ENCODE data around the gene FST.
A peak's percentile ranks its signal among the peaks of the same experiment; 100 is the strongest.

The FST gene

DNA sequence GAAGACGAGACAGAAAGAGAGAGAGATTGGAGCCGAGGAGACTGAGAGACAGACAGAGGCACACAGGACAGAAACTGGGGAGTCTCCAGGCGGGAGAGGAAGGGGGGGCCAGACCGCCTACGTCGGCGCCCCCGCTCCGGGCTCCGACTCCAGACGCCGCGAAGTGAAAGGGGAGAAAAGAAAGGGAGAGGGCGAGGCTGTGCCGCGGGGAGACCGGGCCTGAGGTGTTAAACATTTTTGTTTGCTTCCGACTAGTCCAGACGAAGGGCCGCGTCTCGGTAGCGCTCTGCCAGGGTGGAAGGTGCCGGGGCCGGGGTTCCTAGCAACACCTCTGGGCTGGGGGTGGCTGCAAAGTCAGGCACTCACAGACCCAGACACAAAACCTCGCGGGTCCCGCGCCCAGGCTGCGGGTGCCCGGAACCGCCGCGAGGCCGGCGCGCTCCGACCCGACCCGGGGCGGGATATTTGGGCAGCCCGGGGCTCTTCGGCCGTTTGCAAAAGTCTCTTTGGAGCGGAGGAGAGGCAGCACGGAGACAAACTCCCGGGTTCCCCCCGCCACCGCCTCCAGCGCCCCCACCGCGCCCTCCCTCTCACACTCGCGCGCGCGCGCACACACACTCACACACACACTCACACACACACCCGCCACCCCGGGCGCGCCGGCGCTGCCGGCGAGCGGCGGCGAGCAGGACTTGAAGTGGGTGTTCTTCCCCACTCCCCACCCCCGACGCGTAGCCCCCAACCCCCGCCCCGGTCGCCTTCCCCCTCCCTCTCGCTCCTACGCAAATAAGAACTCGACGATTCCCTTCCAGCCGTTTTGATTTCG lies 626 bp upstream of the FST start (continued):
- peak; percentile 32; the same call in 1 of the 2 replicates for TF ChIP-seq ZNF629 (tag by site-specific recombination; IDR thresholded peaks at IDR 0.05)
- no peak for TF ChIP-seq ZNF23 (tag by site-specific recombination; IDR thresholded peaks at IDR 0.05; ENCODE audit: borderline replicate concordance)
- TF ChIP-seq, protein P1, sequence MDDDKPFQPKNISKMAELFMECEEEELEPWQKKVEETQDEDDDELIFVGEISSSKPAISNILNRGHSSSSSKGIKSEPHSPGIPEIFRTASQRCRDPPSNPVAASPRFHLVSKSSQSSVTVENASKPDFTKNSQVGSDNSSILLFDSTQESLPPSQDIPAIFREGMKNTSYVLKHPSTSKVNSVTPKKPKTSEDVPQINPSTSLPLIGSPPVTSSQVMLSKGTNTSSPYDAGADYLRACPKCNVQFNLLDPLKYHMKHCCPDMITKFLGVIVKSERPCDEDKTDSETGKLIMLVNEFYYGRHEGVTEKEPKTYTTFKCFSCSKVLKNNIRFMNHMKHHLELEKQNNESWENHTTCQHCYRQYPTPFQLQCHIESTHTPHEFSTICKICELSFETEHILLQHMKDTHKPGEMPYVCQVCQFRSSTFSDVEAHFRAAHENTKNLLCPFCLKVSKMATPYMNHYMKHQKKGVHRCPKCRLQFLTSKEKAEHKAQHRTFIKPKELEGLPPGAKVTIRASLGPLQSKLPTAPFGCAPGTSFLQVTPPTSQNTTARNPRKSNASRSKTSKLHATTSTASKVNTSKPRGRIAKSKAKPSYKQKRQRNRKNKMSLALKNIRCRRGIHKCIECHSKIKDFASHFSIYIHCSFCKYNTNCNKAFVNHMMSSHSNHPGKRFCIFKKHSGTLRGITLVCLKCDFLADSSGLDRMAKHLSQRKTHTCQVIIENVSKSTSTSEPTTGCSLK (tag by site-specific recombination; IDR thresholded peaks at IDR 0.05): no peak
- TF ChIP-seq ZNF423 (tag by site-specific recombination; IDR thresholded peaks at IDR 0.05): no peak
- TF ChIP-seq ZEB2 (tag by site-specific recombination; IDR thresholded peaks at IDR 0.05): peak; percentile 64
- no peak for TF ChIP-seq ZNF133 (tag by site-specific recombination; IDR thresholded peaks at IDR 0.05)
- TF ChIP-seq, protein P2, sequence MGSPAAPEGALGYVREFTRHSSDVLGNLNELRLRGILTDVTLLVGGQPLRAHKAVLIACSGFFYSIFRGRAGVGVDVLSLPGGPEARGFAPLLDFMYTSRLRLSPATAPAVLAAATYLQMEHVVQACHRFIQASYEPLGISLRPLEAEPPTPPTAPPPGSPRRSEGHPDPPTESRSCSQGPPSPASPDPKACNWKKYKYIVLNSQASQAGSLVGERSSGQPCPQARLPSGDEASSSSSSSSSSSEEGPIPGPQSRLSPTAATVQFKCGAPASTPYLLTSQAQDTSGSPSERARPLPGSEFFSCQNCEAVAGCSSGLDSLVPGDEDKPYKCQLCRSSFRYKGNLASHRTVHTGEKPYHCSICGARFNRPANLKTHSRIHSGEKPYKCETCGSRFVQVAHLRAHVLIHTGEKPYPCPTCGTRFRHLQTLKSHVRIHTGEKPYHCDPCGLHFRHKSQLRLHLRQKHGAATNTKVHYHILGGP (tag by site-specific recombination; IDR thresholded peaks at IDR 0.05): no peak
- no peak for TF ChIP-seq ZNF274 (IDR thresholded peaks at IDR 0.05; ENCODE audit: low read length)
- TF ChIP-seq ZNF274 (tag by site-specific recombination; IDR thresholded peaks at IDR 0.05; ENCODE audit: borderline replicate concordance): no peak
- TF ChIP-seq ZNF239 (tag by site-specific recombination; IDR thresholded peaks at IDR 0.05): no peak
- TF ChIP-seq, protein P3, sequence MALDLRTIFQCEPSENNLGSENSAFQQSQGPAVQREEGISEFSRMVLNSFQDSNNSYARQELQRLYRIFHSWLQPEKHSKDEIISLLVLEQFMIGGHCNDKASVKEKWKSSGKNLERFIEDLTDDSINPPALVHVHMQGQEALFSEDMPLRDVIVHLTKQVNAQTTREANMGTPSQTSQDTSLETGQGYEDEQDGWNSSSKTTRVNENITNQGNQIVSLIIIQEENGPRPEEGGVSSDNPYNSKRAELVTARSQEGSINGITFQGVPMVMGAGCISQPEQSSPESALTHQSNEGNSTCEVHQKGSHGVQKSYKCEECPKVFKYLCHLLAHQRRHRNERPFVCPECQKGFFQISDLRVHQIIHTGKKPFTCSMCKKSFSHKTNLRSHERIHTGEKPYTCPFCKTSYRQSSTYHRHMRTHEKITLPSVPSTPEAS (tag by site-specific recombination; IDR thresholded peaks at IDR 0.05): peak; percentile 69
- TF ChIP-seq ZNF426 (tag by site-specific recombination; IDR thresholded peaks at IDR 0.05): no peak
- no peak for TF ChIP-seq IKZF3 (tag by site-specific recombination; IDR thresholded peaks at IDR 0.05)
- TF ChIP-seq, protein P4, sequence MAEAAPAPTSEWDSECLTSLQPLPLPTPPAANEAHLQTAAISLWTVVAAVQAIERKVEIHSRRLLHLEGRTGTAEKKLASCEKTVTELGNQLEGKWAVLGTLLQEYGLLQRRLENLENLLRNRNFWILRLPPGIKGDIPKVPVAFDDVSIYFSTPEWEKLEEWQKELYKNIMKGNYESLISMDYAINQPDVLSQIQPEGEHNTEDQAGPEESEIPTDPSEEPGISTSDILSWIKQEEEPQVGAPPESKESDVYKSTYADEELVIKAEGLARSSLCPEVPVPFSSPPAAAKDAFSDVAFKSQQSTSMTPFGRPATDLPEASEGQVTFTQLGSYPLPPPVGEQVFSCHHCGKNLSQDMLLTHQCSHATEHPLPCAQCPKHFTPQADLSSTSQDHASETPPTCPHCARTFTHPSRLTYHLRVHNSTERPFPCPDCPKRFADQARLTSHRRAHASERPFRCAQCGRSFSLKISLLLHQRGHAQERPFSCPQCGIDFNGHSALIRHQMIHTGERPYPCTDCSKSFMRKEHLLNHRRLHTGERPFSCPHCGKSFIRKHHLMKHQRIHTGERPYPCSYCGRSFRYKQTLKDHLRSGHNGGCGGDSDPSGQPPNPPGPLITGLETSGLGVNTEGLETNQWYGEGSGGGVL (tag by site-specific recombination; IDR thresholded peaks at IDR 0.05): peak; percentile 93
- peak; percentile 65; the same call in 1 of the 2 replicates for TF ChIP-seq ZFP37 (tag by site-specific recombination; IDR thresholded peaks at IDR 0.05)
- no peak for TF ChIP-seq ZNF214 (tag by site-specific recombination; IDR thresholded peaks at IDR 0.05; ENCODE audit: borderline replicate concordance)
- no peak for TF ChIP-seq ZNF394 (tag by site-specific recombination; IDR thresholded peaks at IDR 0.05; ENCODE audit: borderline replicate concordance)
- no peak for TF ChIP-seq MYNN (tag by site-specific recombination; IDR thresholded peaks at IDR 0.05; ENCODE audit: borderline replicate concordance)
- no peak for TF ChIP-seq ZNF16 (tag by site-specific recombination; IDR thresholded peaks at IDR 0.05; ENCODE audit: low read depth)
- TF ChIP-seq ZNF600 (tag by site-specific recombination; IDR thresholded peaks at IDR 0.05): 0 out of 2 replicates have a peak, but pooled peaks have one; percentile 54
- TF ChIP-seq ZNF112 (tag by site-specific recombination; IDR thresholded peaks at IDR 0.05): no peak
- TF ChIP-seq ZNF571 (tag by site-specific recombination; IDR thresholded peaks at IDR 0.05): no peak
- TF ChIP-seq ZNF514 (tag by site-specific recombination; IDR thresholded peaks at IDR 0.05): no peak
- no peak for TF ChIP-seq YY1 (tag by site-specific recombination; IDR thresholded peaks at IDR 0.05)
- no peak for TF ChIP-seq KLF9 (tag by site-specific recombination; IDR thresholded peaks at IDR 0.05; ENCODE audit: low read depth)
- peak; percentile 74 for TF ChIP-seq ZFHX2 (tag by site-specific recombination; conservative IDR thresholded peaks at IDR 0.05)
- no peak for TF ChIP-seq ZNF132 (tag by site-specific recombination; IDR thresholded peaks at IDR 0.05; ENCODE audit: borderline replicate concordance)
- TF ChIP-seq ZNF837 (tag by site-specific recombination; IDR thresholded peaks at IDR 0.05): no peak
- TF ChIP-seq GLIS2 (tag by site-specific recombination; IDR thresholded peaks at IDR 0.05): peak; percentile 49
- TF ChIP-seq ZNF548 (tag by site-specific recombination; IDR thresholded peaks at IDR 0.05): no peak
- 0 out of 2 replicates have a peak, but pooled peaks have one; percentile 28 for TF ChIP-seq EGR2 (tag by site-specific recombination; IDR thresholded peaks at IDR 0.05; ENCODE audit: low read depth)
- no peak for TF ChIP-seq BCL11B (tag by site-specific recombination; IDR thresholded peaks at IDR 0.05; ENCODE audit: low read depth)
- TF ChIP-seq ZNF621 (tag by site-specific recombination; IDR thresholded peaks at IDR 0.05): no peak
